NCI-H69 (cell line): ENCODE data around the gene U2AF2.

ENCODE experiments used
- DNase-seq: peaks from one replicate; lab custom pipeline; 2025; lab: John Stamatoyannopoulos, UW

U2AF2 gene

DNA sequence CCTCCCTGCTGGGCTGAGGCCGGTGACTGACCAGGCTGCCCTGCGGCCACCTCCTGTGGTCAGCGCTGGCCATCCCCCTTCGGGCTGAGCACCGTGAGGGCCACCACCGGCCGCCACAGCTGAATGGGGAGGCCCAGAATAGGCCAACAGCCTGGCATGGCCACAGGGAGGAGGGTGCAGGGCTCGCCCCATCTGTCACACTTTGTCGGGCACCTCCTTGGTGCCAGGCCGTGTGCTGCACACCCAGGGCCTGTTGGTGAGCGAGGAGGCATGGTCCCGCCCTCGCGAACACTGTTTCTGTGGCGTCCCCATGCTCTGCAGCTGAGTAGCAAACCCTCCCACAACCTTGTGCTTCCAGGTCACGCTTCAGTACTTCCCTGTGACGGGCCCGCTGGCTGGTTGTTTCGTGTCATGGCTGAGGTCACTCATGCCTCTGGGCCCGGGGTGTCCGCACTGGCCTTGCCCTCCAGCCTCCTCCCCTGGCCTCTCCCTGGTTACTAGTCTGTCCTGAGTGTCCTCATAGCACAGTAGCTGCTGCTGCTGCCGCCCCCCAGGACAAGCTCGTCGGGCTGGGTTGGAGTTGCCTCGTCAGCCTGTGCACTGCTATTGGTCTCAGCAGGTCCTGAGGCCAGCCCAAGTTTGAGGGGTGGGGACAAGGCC lies 35.4 kb downstream of the U2AF2 start:
- DNase-seq: no peak

DNA sequence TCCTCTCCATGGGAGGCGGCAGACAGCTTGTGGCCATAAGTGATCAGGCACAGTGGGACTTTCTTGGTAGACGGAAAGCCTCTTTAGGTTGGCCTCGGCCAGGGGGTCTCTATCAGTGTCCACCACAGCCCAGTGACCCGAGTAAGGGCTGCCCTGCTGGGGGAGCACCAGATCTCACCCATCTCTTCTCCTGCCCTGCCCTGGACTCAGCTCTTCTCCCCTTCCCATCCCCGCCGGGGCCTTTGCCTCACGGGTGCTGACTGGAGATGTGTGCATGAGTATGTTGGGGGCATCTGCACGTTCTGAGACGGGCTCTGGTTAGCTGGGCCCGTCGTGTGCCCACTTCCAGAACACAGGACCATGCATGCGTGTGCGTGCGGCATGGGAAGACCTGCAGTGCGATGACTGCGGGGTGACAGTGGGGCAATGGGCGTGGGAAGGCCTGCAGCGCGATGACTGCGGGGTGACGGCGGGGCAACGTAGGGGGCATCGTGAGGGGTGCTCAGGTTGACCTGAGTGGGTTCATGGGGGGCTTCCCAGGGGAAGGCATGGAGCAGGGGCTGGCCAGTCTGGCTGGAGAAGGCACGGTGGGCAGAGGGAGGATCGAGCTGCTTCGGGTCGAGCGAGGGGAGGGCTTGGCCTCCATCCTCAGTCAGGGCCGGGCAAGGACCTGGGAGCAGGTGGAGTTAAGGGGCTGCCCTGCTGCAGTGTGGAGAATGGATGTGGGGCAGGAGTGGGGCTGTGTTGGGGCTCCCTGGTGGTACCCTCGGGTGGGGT lies 36.1 kb downstream of the U2AF2 start:
- no peak for DNase-seq

DNA sequence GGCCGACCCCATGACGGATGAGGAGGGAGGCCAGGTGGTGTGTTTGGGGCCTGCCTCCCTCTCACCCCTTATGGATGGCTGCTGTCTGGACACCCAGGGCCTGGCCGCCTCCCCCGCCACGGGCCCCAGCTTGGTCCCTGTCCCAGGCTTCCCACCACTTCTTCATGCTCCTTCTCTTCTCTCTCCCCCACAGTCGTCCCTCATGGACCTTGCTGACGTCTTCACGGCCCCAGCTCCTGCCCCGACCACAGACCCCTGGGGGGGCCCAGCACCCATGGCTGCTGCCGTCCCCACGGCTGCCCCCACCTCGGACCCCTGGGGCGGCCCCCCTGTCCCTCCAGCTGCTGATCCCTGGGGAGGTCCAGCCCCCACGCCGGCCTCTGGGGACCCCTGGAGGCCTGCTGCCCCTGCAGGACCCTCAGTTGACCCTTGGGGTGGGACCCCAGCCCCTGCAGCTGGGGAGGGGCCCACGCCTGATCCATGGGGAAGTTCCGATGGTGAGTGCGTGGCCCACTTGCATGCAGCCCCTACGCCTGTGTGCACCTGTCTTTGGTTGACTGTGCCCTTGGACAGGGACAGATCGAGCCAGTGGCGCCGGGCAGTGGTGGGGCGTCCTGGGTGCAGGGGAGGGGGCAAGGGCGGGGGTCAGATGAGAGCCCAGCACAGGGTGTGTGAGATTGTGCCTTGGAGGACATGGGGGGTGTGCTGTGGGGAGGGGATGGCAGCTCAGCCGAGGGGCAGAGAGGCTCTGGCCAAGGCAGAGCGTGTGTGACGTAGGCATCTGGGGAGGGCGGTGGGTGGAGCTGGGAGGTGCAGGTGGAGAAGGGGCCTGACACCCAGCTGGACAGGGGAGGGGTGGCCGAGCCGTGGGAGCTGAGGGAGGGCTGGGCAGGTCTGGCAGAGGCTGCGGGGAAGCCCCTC lies 37.0 kb downstream of the U2AF2 start:
- DNase-seq: no peak

DNA sequence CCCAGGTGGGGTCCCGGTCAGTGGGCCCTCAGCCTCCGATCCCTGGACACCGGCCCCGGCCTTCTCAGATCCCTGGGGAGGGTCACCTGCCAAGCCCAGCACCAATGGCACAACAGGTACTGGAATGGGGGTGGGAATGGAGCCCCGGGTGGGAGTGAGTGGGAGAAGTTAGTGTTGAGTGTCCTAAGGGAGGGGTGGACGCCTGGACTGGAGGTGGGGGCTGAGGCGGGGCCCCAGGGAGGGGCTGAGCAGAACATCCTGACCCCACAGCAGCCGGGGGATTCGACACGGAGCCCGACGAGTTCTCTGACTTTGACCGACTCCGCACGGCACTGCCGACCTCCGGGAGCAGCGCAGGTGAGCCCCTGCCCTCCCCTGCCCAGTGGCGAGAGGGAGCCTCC lies 37.8 kb downstream of the U2AF2 start:
- no peak for DNase-seq

DNA sequence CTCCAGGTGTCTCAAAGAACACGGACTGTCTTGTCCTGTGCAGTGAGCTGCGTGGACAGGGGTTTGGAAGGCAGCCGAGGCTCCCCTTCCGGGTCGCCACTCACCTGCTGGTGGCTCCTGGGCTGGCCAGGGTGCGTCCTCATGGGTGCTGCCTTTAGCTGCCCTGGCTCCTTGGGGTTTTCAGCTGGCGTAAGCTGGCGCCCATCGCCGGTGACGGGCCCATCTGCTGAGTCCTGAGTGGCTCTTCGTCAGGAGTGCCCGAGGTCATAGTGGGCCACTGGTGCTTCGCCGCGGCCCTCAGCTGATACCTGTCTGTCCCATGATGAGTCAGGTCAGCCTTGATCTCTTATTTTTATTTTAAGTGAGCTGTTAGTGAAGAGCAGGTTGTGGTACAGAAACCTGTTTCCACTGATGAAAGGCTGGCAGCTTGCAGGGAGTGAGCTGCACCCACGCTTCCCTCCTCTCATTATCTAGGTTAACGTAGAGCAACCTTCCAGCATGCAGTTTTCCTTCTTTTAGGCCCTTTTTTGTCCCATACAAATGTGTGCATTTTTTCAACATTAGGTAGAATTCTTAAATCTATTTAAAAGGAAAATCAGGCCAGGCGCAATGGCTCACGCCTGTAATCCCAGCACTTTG lies 38.6 kb downstream of the U2AF2 start:
- no peak for DNase-seq

DNA sequence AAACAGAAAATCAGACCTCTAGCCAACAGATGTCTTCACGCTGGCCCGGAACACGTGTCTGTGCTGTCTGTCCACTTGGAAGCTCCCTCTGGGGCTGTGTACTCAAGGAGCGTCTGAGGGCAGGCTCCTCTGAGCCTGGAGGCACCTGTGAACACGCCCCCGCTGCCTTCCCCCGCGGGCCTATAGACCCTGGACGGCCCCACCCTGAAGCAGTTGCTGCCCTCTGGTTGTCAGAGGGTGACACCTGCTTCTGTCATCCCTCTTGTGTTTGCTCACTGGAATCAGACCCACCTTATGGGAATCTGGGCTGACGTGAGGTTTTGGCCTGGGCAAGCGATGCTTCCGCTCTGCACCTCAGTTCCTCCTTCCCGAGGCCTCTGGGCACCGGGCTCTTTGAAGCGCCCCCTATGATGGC lies 39.4 kb downstream of the U2AF2 start:
- DNase-seq: no peak

DNA sequence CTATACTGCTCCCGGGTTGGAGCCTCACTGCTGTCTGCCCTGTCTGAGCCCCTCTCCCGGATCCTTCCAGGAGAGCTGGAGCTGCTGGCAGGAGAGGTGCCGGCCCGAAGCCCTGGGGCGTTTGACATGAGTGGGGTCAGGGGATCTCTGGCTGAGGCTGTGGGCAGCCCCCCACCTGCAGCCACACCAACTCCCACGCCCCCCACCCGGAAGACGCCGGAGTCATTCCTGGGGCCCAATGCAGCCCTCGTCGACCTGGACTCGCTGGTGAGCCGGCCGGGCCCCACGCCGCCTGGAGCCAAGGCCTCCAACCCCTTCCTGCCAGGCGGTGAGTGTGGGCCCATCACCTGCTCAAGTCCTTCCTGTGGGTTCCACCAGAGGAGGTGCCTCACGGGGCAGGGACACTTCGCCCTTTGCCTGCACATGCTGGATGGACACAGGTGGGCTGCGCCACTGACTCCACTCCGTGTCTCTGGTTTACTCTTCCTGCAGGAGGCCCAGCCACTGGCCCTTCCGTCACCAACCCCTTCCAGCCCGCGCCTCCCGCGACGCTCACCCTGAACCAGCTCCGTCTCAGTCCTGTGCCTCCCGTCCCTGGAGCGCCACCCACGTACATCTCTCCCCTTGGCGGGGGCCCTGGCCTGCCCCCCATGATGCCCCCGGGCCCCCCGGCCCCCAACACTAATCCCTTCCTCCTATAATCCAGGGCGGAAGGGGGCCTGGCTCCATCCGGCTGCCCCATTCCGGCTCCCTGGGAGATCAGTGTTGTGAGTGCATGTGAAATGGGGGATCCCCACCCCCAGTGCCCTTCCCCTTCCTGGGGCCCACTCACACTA lies 40.0 kb downstream of the U2AF2 start:
- no peak for DNase-seq

DNA sequence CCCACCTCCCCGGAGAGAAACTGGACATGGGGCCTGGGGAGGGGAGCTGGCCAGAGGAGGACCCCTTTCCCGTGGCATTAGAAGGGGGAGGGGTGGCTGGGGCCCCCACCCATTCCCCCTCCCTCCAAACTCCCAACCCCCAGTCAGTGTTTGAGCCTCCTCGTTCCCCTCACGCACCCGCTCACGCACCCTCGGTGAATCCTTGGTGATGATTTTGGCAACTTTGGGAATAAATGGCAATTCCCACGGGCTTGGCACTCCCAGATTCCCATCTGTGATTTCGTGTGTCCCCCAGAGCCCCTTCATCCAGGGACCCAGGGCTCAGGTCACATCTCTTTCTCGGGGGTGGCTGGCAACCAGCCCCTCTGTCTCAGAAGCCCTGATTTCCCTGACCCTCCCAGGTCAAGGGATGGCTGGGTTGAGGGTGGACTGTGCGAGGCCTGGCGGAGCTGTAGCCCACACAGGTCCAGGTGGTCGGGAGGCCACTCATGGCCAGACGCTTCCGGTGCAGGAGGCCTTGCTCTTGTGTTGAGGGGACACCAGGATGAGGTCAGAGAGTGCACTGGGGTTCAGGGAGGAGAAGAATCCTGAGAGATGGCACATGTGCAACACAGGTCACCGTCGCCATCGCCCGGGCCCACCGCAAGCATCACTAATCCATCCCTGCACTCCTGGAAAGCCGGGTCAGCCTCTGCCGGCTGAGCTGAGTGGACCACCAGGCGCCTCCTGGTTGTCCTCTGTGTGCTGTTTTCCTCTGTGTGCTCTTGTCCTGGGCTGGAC lies 40.9 kb downstream of the U2AF2 start:
- DNase-seq: no peak

DNA sequence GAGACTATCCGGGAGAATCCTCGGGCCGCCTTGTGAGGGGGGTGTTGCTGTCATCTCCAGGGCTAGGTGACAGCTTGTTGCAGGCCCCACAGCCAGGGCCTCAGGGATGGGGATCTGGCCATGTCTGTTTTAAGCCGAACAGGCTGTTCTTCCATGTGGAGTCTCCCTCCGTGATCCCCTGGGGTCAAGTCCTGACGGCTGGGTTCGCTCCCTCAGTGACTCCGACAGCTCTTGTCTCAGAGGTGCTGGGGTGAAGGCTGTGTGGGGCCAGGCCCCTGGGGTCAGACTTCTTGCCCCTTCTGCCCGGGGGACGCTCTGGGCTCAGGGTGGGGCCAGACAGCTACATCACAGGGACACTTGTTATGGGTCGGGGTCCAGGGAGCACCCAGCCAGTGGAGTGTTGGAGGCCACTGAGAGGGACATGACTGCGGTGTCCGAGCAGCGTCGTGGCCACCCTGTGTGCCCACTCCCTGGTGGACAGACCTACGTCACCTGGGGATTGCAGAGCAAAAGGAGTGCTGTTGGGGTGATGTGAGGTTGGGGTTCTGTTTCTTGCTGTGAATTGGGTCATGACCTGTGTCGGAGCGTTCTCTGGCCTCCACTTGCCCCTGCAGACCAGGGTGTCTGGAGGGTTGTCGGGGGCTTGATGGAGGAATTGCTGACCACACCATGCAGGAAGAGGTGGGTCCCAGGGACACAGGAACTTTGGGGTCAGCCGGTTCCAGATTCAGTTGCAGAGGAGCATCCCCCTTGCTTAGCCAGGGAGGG lies 41.6 kb downstream of the U2AF2 start:
- no peak for DNase-seq

DNA sequence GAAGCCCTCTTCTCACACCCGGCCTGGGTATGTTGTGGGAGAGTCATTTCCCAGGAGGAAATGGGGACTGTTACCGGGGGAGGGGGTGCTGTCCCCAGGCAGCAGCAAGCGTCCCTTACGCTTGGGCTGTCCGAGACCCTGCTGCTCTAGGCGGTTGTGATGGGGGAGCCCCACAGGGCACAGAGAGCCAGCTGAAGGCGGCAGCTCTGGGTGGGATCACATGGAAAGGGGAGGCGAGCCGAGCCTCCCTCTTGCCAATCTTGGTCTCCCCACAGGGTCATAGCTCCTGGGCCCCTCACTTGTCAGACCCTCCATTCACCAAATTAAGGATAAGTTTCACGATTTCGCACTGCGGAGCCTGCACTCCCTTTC lies 42.2 kb downstream of the U2AF2 start:
- DNase-seq: no peak

DNA sequence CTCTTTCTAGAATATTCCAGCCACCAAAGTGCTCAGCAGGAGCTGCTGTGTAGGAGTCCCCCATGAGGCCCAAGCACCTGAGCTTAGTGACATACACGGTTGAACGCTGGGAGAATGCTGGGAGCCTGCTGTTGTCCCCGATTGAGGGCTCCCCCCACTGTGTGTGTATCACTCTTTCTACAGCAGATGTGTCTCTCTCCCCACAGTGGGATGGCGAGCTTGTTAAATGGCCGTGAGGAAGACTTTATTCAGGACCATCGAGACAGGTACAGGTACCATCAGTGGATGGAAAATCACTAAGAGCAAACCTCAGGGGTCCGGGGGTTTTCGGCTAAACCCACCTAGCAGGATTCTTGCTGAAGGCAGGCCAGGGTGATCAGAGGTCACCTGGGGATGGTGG lies 42.9 kb downstream of the U2AF2 start:
- DNase-seq: no peak

DNA sequence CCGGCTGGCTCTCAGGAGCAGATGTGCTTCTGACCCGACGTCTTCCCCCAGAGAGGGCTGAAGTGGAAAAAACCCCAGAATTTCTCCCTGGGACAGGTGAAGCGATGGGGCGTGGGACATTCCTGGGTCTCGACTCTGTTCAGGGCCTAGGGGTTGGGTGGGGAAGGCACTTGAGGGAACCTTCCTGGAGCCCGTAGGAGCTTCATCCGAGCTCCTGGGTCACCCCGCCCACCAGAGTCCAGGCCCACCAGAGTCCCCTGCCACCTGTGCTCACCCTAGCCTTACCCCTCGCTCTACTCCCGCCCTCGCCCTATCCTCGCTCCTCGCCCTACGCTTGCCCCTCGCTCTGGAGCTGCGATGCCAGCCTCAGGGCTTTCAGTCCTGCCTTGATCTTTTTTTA lies 43.4 kb downstream of the U2AF2 start:
- DNase-seq: no peak

DNA sequence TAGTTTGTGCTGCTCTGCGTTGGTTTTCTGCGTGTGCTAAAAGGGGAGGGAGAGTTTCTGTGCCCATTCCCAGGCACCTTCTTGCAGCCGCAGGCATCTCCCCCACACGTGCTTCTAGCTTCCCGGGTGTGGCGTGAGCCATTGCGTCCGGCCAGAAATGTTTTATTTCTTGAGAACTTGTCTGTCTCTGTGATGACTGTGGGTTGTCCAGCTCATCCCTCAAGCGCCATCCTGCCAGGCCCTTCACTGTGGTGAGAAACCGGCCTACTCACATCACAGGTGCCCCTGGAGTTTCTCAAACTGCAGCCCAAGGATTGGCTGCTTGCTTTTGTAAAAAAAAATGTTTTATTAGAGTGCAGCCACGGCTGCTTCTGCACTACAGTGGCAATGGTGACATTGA lies 44.4 kb downstream of the U2AF2 start:
- DNase-seq: no peak

DNA sequence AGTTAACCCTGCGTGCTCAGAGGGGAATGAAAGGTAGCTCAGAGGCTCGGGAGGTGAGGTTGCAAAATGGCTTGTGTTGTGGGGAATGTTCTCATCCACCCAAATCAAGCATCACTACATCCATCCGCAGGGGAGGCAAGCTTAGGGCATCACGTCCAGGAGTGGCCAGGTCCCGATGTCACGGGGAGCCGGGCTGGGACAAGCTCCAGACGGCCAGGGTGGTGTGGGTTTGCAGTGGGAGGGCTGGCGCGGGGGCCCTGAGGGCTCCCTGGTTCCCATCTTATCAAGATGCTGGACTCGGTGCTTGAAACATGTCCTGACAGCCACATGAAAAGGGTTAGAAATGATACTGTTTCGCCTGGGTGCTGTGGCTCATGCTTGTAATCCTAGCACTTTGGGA lies 46.0 kb downstream of the U2AF2 start:
- no peak for DNase-seq

DNA sequence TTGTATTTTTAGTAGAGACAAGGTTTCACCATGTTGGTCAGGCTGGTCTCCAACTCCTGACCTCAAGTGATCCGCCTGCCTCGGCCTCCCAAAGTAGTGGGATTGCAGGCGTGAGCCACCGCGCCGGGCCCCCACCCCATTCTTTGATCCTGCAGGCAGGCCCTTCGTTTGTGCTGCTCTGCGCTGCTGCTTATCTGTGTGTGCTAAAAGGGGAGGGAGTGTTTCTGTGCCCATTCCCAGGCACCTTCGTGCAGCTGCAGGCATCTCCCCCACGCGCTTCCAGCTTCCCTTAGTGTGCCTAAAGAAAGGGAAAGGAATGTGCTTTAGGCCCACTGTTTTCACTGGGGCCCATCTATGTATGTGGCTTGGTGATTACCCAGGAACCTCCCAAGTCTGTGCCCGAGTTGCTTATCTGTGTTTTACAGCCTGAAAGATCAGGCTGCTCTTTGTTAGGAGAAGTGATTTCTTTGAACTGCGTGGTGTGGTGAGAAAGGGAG lies 47.3 kb downstream of the U2AF2 start:
- DNase-seq: no peak

DNA sequence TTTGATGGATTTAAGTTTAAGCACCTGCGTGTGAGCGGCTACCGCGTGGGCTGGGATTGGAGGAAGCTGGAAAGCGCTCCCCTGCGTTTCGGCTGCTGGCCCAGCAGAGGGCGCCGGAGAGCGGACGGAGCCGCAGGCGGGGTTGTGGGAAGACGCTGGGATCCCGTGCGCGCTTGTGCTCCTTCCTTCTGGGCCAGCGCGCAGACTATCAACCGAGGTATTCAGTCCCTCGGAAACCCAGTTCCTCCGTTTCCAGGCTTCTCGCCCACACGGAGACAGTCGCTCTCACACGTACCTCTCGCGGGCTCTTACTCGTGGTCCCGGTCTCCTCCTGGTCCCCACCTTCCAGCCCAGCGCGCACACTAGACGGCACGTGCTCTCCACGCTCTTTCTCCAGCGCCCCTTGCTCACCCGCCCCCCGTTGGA lies 49.0 kb downstream of the U2AF2 start:
- DNase-seq: peak; percentile 40

DNA sequence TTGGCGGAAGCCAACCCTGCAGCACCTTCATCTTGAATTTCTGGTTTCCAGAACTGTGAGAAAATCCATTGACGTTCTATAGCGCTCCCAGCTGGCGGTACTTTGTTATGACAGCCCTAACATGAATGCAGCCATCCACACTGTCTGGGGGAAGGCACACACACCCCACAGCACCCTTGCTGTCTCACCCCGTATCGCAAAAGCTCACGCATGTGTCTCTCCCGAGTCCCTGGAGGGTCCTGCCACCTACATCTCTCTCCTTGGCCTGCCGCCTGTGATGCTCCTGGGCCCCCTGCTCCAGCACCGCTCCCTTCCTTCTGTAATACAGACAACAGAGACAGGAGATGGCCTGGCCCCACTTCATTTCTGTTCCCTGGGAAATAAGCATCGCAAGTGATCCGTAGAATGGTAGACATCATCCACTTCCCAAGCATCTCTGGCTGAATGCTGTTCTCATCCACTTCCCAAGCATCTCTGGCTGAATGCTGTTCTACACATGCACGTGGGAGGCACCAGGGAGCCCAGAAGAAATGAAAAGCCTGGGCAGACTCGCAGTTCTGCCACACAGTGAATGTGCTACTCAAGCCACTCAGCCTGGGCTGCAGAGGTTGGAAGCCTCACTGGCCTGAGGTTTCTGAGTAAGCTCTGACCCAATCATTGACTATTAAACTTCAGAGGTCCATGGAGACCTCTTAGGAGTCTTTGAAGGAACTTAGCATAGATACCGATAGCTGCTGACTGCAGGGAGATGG lies 49.8 kb downstream of the U2AF2 start:
- no peak for DNase-seq

DNA sequence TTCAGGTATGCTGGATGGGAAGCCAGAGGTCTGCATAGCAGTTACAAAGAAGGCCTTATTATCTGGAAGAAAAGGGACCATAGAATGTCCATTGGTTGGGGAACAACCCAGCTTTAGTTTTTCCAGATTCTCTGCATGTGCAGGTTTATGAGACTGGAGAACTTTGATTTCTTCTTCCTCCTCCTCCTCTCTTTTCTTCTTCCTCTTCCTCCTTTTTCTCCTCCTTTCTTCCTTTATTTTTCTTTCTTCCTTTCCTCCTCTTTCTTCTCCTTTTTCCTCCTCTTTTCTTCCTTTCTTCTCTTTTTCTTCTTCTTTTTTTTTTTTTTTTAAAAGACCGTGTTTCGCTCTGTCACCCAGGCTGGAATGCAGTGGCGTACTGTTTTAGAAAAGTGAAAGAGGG lies 51.1 kb downstream of the U2AF2 start:
- no peak for DNase-seq

DNA sequence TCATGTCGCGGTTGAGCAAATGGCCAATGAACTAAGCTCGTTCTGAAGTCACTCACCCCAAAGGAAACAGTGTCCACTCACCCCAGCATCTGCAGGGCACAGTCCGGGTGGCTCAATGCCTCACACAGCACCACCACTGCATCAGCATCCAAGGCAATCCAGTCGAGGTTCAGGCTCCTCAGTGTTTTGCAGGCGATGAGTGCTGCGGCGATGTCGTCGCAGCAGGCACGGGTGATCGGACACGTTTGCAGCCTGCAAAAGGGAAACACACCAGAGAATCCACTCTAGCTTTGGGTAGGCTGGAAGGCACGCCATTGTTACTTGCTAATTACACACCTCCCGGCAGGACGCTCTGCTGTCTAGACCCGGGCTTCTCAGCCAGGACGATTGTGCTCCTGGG lies 56.9 kb downstream of the U2AF2 start:
- no peak for DNase-seq
